DMS153 treated with DMSO at 0.1 percent for 48 hours (cell line): Measurements from ENCODE around the gene LGSN.
"Not testable (repeated sequence)": the region's sequence is repeated elsewhere in the genome, so short reads cannot be mapped to it uniquely, and the experiment has no call there.

Experiments
- DNase-seq: peaks from one replicate; lab custom pipeline; 2025; ENCODE audit not compliant: unreplicated experiment; lab: John Stamatoyannopoulos, UW

LGSN gene

DNA sequence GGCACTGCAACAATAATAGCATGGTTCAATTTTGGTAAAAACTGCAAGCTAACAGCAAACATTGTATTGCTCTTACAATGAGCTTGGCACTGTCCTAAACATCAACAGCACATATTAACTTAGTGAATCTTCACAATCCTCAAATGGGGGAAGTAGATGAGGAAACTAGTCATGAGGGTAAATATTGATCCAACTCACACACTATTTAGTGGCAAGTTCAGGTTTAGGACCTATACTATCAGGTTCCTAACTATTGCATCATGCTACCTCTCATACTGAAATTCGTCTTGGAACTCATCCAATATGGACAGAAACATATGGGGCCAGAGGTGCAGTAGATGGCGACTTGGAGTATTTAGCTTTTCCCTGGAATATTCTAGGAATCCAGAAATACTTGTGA, 74.4 kb downstream of the LGSN start:
- no peak for DNase-seq

DNA sequence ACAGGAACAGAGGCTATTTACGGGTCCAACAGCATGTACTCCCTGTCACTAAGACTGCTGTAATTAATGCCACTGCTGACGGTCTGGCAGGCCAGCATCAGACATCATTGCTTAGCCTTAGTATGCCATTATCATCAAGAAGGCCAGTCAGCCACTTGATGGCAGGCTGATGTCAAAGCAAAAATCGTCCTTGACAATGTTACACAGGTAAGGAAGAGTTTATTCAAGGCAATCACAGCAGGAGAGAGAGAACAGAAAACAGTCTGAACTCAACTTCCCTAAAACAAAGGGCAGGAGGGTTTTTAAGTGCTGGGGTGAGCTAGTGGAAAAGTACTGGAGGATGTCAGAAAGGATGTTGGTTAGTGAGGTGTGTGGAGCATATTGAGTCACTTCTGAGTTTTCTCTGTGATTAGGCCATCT, 83.4 kb downstream of the LGSN start:
- DNase-seq, result no peak

GRCh38 chr6:63230511-63230910, 89.3 kb downstream of the LGSN start:
- not testable (repeated sequence) for DNase-seq

DNA sequence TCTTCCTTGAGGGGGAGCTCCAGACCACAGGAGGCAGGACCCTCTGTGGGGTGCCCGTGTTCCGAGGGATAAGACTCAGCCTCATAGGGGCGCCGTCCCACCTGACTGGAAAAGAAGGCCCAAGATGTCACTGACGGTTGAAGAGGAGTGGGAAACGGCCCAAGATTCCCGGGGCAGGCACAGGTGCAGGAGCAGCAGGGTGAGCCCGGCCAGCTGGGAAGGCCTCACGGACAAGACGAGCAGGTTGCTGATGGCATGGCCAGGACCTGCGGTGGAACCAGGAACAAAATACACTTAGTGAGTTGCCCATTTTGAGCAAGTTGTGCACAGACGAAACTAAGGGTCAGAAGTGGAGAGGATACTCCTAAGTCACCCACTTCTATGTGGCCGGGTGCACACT, 89.8 kb downstream of the LGSN start:
- DNase-seq, result not testable (repeated sequence)

GRCh38 chr6:63227928-63228894, 91.6 kb downstream of the LGSN start:
- DNase-seq, result not testable (repeated sequence)

DNA sequence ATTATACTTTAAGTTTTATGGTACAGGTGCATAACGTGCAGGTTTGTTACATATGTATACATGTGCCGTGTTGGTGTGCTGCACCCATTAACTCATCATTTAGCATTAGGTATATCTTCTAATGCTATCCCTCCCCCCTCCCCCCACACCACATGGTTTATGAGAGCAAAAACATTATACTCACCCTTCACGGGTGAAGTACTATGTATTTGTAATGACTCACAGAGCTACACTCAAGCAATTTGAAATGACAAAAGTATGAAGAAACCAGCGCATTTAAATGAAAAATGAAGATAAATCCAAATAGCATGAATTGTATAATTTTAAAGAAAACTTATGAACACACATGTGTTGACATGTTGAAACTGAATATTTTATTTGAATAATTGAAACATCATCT, 93.8 kb downstream of the LGSN start:
- not testable (repeated sequence) for DNase-seq
